C4-2B (cell line): Measurements from ENCODE around the gene TOM1L2.

ENCODE experiments used
- CTCF ChIP-seq: fragments of 450-650 bp; conservative IDR thresholded peaks from 2 replicates; pipeline ENCODE4 v1.5.1; 2017; ENCODE audit warnings: mild to moderate bottlenecking
- ZFX ChIP-seq: fragments of 450-650 bp; IDR thresholded peaks from 2 replicates; pipeline ENCODE4 v1.6.1; 2017

DNA sequence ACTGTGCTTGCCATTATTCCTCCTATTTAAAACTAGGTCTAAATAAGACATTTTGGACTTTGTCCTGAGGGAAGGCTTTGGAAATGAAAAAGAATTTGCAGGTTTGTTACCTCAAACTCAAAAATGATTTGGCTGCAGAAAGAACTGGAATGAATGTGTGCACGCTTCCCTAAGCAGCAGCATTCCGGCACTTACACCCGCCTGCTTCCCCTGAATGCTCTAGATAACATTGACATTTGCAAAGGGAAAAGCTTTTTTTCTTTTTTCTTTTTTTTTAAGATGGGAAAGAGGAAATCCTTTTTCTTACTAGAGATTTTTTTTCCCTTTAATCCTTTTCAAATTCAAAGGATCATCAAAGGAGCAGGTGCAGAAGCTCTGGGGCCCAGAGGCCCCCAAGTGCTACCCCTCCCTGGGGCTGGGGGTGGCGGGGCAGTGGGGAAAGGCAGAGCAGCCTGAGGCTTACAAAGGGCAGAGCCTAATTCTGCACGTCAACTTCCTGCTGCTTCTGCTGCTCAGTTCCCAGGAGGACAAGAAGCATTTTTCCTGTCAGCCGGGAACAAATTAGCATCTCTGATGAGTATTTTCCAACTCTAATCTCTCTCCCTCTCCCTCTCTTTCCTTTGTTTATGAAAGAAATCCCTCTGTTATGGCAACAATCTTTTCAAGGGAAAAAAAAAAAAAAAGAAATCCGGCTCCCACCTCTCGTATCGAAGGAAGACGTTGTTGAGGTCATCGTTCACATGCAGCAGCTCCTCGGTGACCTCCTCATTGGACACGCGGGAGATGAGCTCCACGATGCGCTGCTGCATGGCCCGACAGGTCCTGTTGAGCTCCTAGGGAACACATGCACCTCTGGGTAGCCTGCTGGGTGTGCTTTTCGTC is 103.3 kb downstream of the TOM1L2 start:
- no peak for TF ChIP-seq CTCF
- no peak for TF ChIP-seq ZFX
